Raji (cell line): Measurements from ENCODE around the gene MRGPRX2.

ENCODE experiments used
- POLR2A ChIP-seq: IDR thresholded peaks from 2 replicates; pipeline ENCODE4 v1.6.1; 2011; ENCODE audit warnings: low read depth, low read length, control low read depth; ENCODE audit not compliant: insufficient read depth

Gene MRGPRX2

GRCh38 chr11:19049351-19049750, 11.2 kb downstream of the MRGPRX2 start:
- no peak for TF ChIP-seq POLR2A

DNA sequence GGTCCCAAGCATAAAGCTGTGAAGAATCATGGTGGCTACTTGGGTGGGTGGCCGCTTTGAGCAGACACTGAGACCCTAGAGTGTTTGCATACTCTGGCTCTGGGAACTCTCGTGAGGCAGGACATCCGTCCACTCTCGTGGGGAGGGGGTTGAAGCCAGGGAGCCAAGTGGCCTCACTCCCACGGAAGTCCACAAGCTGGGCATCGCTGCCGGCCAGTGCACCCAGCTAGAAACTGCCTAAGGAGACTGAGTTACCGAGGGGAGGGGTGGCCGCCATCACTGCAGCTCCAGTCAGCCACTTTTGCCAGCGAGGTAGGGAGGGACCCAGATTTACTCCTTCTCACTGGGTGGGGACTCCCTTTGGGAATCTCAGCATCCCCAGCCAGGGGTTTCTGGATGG, 20.5 kb downstream of the MRGPRX2 start:
- no peak for TF ChIP-seq POLR2A

DNA sequence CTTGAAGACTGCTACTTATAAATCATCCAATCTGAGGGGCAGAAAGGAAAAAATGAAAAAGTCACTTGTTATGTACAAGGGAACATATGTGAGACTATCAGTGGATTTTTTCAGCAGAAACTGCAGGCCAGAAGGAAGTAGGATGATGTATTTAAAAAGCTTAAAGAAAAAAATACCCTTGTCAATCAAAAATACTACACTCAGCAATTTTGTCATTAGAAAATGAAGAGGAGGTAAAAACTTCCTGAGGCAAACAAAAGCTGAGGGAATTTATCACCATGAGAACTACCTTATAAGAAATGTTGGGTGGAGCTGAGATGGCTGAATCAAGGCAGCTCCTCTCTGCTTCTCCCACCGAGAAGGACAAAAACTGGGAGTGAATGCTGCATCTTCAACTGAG, 21.1 kb downstream of the MRGPRX2 start:
- TF ChIP-seq POLR2A, result no peak

DNA sequence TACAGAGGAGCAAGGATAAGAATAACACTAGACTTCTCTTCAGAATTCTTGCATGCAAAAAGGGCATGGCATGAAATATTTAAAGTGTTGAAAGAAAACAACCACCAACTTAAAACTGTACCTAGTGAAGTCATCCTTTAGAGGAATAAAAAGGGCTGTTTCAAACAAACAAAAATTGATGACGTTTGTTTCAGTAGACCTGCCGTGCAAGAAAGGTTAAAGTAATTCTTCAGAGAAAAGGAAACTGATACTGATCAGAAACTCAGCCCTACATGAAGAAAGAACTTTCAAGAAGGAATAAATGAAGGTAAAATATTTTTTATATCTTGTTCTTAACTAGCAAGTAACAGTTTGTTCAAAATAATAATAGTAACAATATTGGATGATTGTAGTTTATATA, 27.5 kb downstream of the MRGPRX2 start:
- TF ChIP-seq POLR2A, result no peak

DNA sequence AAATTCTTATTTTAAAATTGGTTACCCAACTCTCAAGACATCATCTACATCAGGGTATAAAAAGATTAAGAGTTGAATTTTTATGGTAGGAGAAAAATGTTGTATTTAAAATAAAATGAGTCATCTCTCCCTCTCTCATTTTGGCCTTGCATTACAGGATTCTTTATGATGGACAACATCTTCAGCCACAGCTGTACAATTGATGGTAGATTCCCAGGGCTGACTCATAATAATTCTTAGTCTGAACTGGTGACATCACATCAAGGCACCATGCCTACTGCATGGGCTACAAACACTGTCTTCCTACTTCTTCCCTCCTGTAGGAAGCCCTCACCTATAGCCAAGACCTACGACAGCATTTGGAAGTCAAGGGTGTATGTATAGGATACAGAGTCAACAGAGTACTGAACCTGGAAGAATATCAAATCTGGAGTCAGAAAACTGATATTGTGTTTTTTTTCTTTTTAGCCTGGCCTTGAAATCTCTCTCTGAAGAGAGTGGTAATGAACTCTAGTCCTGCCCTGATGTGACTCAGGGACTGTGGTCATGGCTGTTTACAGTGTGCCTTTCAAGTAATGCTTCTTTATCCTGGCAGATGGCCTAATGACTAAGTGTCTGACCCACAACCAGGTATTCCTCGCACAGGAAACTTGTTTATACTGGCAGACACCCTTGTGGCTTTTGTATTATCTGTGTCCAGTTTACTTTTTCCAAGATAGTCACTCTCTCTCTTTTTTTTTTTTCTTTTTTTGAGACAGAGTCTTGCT, 32.5 kb downstream of the MRGPRX2 start:
- no peak for TF ChIP-seq POLR2A

- TF ChIP-seq POLR2A, result no peak
Observed at GRCh38 chr11:19026862-19027261, 33.7 kb downstream of the MRGPRX2 start.

DNA sequence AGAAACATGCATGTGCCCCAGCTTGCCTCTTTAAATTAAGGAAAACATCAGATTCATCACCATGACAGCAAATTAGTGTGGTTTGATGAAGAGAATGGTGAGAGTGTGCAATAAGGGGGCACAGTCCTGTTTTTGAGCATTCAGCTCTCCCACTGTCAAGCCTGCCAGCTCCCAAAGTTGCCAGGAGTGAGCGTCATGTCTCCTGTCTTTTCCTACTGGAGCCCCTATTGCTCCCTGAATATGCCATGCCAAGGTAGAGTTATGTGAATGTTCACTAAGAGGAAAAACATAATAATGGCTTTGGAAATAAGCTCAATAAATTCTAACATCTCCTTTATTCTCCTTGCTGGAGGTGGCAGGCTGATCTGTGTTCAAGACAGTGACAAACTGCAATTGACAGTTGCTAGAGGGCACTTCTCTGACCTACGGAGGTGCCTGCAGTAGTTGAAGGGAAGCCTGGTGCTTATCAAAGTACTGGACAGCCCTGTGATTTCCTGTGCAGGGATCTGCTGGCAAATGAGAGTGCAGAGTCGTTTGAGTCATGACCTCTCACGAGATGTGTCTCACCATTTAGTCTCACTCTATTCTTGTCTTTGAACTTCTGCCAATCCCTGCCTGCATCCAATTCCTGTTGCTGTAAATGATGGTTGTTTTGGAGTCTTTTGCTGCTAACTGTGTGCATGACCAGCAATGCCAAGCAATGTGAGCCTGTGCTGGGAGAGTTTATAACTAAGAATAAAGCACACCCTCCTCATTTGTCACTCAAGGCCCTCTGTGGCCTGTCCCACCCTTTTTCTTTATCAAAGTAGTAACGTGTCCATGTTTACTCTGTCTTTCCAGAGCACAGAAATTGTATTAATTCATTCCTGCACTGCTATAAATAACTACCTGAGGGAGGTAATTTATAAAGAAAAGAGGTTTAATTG, 34.8 kb downstream of the MRGPRX2 start:
- no peak for TF ChIP-seq POLR2A

DNA sequence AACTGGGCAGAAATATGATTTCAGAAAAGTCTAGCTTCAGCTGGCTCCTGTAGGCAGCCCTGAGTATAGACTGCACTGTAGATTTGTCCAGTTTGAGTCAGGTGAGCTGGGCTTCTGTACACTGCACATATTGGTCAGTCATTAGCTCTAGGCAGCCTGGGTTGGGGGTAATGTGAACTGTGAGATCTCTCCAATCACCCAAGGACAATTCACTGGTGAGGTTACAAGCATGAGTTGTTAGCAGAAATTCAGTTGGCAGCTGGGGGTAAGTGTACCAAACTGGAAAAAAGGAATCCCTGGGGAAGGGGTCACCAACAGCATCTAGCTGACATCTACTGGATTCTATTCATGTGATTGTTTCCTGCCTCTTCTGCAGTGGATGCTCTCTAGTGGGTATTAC, 39.7 kb downstream of the MRGPRX2 start:
- TF ChIP-seq POLR2A, result no peak

- no peak for TF ChIP-seq POLR2A
Observed at GRCh38 chr11:19018901-19019300, 41.6 kb downstream of the MRGPRX2 start.

GRCh38 chr11:19013181-19013857, 47.2 kb downstream of the MRGPRX2 start:
- TF ChIP-seq POLR2A, result no peak

DNA sequence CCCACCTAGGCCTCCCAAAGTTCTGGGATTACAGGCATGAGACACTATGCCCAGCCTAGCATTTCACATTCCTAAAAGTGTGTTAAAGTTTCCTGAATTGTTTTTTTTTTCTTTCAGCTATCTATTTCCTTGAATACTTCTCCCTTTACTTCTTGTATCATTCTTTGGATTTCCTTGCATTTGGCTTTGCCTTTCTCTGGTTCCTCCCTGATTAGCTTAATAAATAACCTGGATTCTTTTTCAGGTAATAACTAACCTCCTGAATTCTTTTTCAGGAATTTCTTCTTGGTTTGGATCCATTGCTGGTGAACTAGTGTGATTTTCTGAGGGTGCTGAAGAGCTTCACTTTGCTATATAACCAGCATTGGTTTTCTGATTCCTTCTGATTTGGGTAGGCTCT, 47.9 kb downstream of the MRGPRX2 start:
- TF ChIP-seq POLR2A, result no peak
